ENCODE data around the gene MAP2K5.

Gene MAP2K5

GRCh38 chr15:67537771-67538170, 4.7 kb upstream of the MAP2K5 start:
- no peak for DNase-seq

GRCh38 chr15:67543348-67543718, 830 bp downstream of the MAP2K5 start:
- DNase-seq = no peak
- TF ChIP-seq GATA1 (IDR thresholded peaks at IDR 0.05; ENCODE audit: low read depth, low read length) = no peak
- no peak for TF ChIP-seq POLR2A (IDR thresholded peaks at IDR 0.05; ENCODE audit: low read length)

More at GRCh38 chr15:67537771-67538170, 4.7 kb upstream of the MAP2K5 start:
- TF ChIP-seq GATA1 (IDR thresholded peaks at IDR 0.05; ENCODE audit: low read depth, low read length) (no peak), POLR2A (IDR thresholded peaks at IDR 0.05; ENCODE audit: low read length) (no peak)

- no peak for TF ChIP-seq POLR2A (IDR thresholded peaks at IDR 0.05; ENCODE audit: low read length)
- TF ChIP-seq GATA1 (IDR thresholded peaks at IDR 0.05; ENCODE audit: low read depth, low read length) = no peak
- DNase-seq = no peak
Observed at GRCh38 chr15:67544475-67544874, 2.0 kb downstream of the MAP2K5 start.

GRCh38 chr15:67545864-67546263, 3.4 kb downstream of the MAP2K5 start:
- no peak for DNase-seq
- TF ChIP-seq POLR2A (IDR thresholded peaks at IDR 0.05; ENCODE audit: low read length) (no peak), GATA1 (IDR thresholded peaks at IDR 0.05; ENCODE audit: low read depth, low read length) (no peak)

GRCh38 chr15:67547064-67547463, 4.6 kb downstream of the MAP2K5 start:
- no peak for DNase-seq

GRCh38 chr15:67547836-67548235, 5.3 kb downstream of the MAP2K5 start:
- TF ChIP-seq GATA1 (IDR thresholded peaks at IDR 0.05; ENCODE audit: low read depth, low read length) (no peak), POLR2A (IDR thresholded peaks at IDR 0.05; ENCODE audit: low read length) (no peak)
- no peak for DNase-seq

More at GRCh38 chr15:67547064-67547463, 4.6 kb downstream of the MAP2K5 start:
- TF ChIP-seq POLR2A (IDR thresholded peaks at IDR 0.05; ENCODE audit: low read length) (no peak), GATA1 (IDR thresholded peaks at IDR 0.05; ENCODE audit: low read depth, low read length) (no peak)

GRCh38 chr15:67548236-67548852, 5.8 kb downstream of the MAP2K5 start:
- TF ChIP-seq POLR2A (IDR thresholded peaks at IDR 0.05; ENCODE audit: low read length) (no peak), GATA1 (IDR thresholded peaks at IDR 0.05; ENCODE audit: low read depth, low read length) (no peak)
- DNase-seq = no peak

- TF ChIP-seq POLR2A (IDR thresholded peaks at IDR 0.05; ENCODE audit: low read length) (no peak), GATA1 (IDR thresholded peaks at IDR 0.05; ENCODE audit: low read depth, low read length) (no peak)
- DNase-seq = no peak
Observed at GRCh38 chr15:67548862-67549651, 6.6 kb downstream of the MAP2K5 start.

- TF ChIP-seq GATA1 (IDR thresholded peaks at IDR 0.05; ENCODE audit: low read depth, low read length) (no peak), POLR2A (IDR thresholded peaks at IDR 0.05; ENCODE audit: low read length) (no peak)
- DNase-seq = no peak
Observed at GRCh38 chr15:67549736-67550135, 7.2 kb downstream of the MAP2K5 start.

- no peak for TF ChIP-seq GATA1 (IDR thresholded peaks at IDR 0.05; ENCODE audit: low read depth, low read length)
- TF ChIP-seq POLR2A (IDR thresholded peaks at IDR 0.05; ENCODE audit: low read length) = no peak
- peak; percentile 58 to 79 for DNase-seq
Observed at GRCh38 chr15:67550522-67550921, 8.0 kb downstream of the MAP2K5 start.

- no peak for DNase-seq
- no peak for TF ChIP-seq POLR2A (IDR thresholded peaks at IDR 0.05; ENCODE audit: low read length)
Observed at GRCh38 chr15:67551207-67551743, 8.8 kb downstream of the MAP2K5 start.

- no peak for DNase-seq
Observed at GRCh38 chr15:67554580-67554979, 12.1 kb downstream of the MAP2K5 start.

GRCh38 chr15:67556976-67557570, 14.6 kb downstream of the MAP2K5 start:
- no peak for TF ChIP-seq GATA1 (IDR thresholded peaks at IDR 0.05; ENCODE audit: low read depth, low read length)
- DNase-seq = no peak

More at GRCh38 chr15:67554580-67554979, 12.1 kb downstream of the MAP2K5 start:
- TF ChIP-seq GATA1 (IDR thresholded peaks at IDR 0.05; ENCODE audit: low read depth, low read length) (no peak), POLR2A (IDR thresholded peaks at IDR 0.05; ENCODE audit: low read length) (no peak)

- no peak for TF ChIP-seq GATA1 (IDR thresholded peaks at IDR 0.05; ENCODE audit: low read depth, low read length)
- no peak for TF ChIP-seq POLR2A (IDR thresholded peaks at IDR 0.05; ENCODE audit: low read length)
Observed at GRCh38 chr15:67558502-67558901, 16.0 kb downstream of the MAP2K5 start.

More at GRCh38 chr15:67558502-67558901, 16.0 kb downstream of the MAP2K5 start:
- no peak for DNase-seq
